Endometrium (tissue), 2 donors: Measurements from ENCODE around the gene NFIX.

Experiments used
- FAIRE-seq: peaks from 2 replicates; lab custom pipeline; 2012; peaks lifted over from hg19 to GRCh38; lab: Jason Lieb, UNC
- donor health status: control.
- donor health status: control.

Gene NFIX

GRCh38 chr19:13094106-13094504, 98.8 kb downstream of the NFIX start:
- no peak for FAIRE-seq

GRCh38 chr19:13094771-13095392, 99.6 kb downstream of the NFIX start:
- FAIRE-seq: no peak

- FAIRE-seq: no peak
Observed at GRCh38 chr19:13095393-13095784, 100.1 kb downstream of the NFIX start.

- no peak for FAIRE-seq
Observed at GRCh38 chr19:13095934-13096927, 101.0 kb downstream of the NFIX start.

GRCh38 chr19:13097033-13097462, 101.8 kb downstream of the NFIX start:
- no peak for FAIRE-seq

GRCh38 chr19:13097463-13098258, 102.4 kb downstream of the NFIX start:
- FAIRE-seq: no peak

GRCh38 chr19:13098277-13099072, 103.2 kb downstream of the NFIX start:
- no peak for FAIRE-seq

- no peak for FAIRE-seq
Observed at GRCh38 chr19:13099073-13099999, 104.1 kb downstream of the NFIX start.

- FAIRE-seq: no peak
Observed at GRCh38 chr19:13100031-13100588, 104.8 kb downstream of the NFIX start.

- FAIRE-seq: no peak
Observed at GRCh38 chr19:13100841-13101589, 105.7 kb downstream of the NFIX start.

- no peak for FAIRE-seq
Observed at GRCh38 chr19:13101590-13102415, 106.5 kb downstream of the NFIX start.

- FAIRE-seq: no peak
Observed at GRCh38 chr19:13102416-13102665, 107.1 kb downstream of the NFIX start.

GRCh38 chr19:13102666-13103580, 107.6 kb downstream of the NFIX start, which contains the start of gene LYL1:
LYL1 (minus strand) TSS chr19:13102858; CDS start chr19:13101171, 1,687 bp downstream.
- no peak for FAIRE-seq

- no peak for FAIRE-seq
Observed at GRCh38 chr19:13103581-13104359, 108.5 kb downstream of the NFIX start.

GRCh38 chr19:13104360-13104847, 109.1 kb downstream of the NFIX start:
- no peak for FAIRE-seq

GRCh38 chr19:13104848-13105711, 109.8 kb downstream of the NFIX start:
- FAIRE-seq: no peak
